ENCODE data around the gene SLC10A2. TPM values are rescaled to one million over a fixed set of nuclear protein-coding genes. Genes with fewer than 3 reads are reported as not detected.

The SLC10A2 gene
- total RNA-seq, 2 experiments from 2014 or later = not detected

DNA sequence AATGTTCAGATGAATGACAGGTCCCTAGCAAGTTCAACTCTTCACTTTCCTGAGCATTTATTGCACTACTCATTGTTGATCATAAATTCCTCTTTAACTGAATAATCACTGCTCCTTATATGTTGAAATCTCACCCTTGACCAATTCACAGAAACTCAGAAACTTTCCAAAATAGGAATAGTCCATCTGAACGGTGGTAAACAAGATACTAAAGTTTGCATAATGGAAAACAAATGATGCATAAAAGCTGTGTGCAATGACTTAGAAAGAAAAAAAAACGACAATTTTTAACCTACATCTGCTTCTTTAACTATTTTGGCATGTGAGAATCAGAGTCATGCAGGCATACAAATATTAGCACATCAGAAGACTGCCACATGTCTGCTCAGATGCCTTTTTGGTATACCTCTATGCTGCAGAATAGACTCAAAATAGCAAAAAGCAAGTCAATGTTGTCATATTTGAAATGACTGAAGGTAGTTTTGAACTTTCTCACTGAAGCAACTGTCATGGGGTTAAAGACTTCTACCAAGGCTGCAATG is 34.8 kb downstream of the SLC10A2 start:
- H3K4me1 Mint-ChIP-seq = no peaks in the 10 kb centered on the region
- POLR2A ChIA-PET = no interaction called here

DNA sequence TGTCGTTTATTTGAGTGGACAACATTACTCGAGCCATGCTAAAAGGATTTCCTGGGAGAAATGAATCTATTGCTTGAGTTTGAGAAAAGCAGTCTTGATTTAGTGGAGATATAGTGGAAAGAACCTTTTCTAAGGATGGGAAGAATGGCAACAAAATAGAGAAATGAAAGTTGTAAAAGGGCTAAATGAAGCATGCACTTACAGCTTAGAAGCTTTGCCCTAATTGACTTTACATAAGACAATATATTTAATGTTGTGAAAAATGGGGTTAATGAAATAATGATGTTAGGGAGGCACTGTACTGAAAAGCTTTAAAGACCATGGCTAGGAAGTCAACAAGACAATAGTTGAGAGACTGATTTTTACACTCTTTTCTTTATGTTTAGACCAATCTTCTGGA is 35.4 kb downstream of the SLC10A2 start:
- POLR2A ChIA-PET = no interaction called here
- no peak for DNase-seq
- Mint-ChIP-seq H3K4me1 (no peaks in the 10 kb centered on the region), H3K9me3 (peaks cover 3% of the 10 kb centered on the region), H3K27me3 (no peaks in the 10 kb centered on the region), H3K4me3 (no peak overlapping the region), H3K27ac (no peak overlapping the region), H3K36me3 (ENCODE audit: low read depth) (no peaks in the 10 kb centered on the region)
- CTCF ChIA-PET = no interaction called here

More for the DNA sequence above, 34.8 kb downstream of the SLC10A2 start:
- DNase-seq = no peak
- CTCF ChIA-PET = no interaction called here
- Mint-ChIP-seq H3K27ac (no peak overlapping the region), H3K36me3 (ENCODE audit: low read depth) (no peaks in the 10 kb centered on the region), H3K9me3 (peaks cover 3% of the 10 kb centered on the region), H3K27me3 (no peaks in the 10 kb centered on the region), H3K4me3 (no peak overlapping the region)

DNA sequence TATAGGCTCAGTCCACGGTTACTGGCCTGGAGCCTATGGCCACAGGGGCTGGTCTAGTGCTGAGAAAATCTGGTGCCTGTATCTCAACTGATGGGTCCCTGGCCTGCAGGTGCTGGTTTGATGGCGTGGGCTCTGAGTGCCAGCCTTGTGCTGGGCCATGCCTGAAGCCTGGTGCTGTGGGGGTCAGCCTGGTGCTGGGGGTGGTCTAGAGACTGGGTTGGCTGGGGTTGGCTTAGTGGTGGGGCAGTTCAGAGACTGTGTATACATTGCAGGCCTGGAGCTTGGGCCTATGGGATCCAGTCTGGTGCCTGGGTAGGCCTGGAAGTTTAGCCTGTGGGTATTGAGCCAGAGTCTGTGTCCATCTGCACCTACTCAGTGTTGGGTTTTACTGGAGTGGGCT is 36.4 kb downstream of the SLC10A2 start:
- Mint-ChIP-seq H3K4me1 (no peaks in the 10 kb centered on the region), H3K9me3 (peaks cover 3% of the 10 kb centered on the region), H3K36me3 (ENCODE audit: low read depth) (no peaks in the 10 kb centered on the region), H3K27me3 (no peaks in the 10 kb centered on the region), H3K27ac (no peak overlapping the region), H3K4me3 (no peak overlapping the region)
- POLR2A ChIA-PET = no interaction called here
- CTCF ChIA-PET = no interaction called here
- DNase-seq = no peak

DNA sequence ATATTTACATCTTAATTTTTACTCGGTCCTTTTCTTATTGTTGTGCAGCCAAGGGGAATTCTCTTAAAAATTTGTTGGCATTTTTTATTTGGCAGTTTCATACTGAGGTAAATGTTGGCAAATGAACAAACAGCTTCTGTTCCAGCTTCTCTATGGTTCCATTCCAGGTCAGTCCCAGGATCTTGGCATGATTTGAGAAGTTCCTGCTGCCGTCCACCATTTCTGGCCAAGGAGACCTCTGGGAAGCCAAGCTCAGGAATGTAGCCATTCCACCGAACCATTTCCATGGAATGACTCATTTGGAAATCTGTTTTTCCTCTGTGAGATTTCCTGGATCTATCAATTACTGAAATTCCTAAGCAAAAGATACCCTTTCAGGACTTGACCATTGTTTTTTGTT is 43.9 kb downstream of the SLC10A2 start:
- DNase-seq = no peak
- ChIA-PET CTCF (no interaction called here), POLR2A (no interaction called here)
- no peak overlapping the region for H3K27ac Mint-ChIP-seq
- no peak overlapping the region for H3K4me3 Mint-ChIP-seq
- no peaks in the 10 kb centered on the region for H3K4me1 Mint-ChIP-seq
- H3K27me3 Mint-ChIP-seq = no peaks in the 10 kb centered on the region
- peaks cover 3% of the 10 kb centered on the region for H3K9me3 Mint-ChIP-seq
- H3K36me3 Mint-ChIP-seq (ENCODE audit: low read depth) = no peaks in the 10 kb centered on the region

DNA sequence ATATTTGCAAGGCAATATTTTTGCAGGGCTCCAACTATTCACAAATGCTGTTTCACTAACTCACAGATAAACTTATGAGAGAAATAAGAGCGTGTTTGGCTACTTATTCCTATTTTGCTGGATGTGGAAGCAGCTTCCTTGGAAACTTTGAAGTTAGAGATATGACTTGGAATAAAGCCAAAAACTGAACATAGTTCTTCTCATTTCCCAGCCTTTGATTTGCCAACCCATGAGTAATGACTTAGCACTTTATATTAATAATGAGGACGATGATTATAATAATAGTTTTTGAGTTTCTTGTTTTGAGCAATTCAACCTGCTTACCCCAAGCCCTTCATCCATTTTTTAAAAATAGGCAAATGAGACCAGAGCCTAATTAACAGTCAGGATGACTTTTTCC is 47.7 kb downstream of the SLC10A2 start:
- ChIA-PET POLR2A (no interaction called here), CTCF (no interaction called here)
- no peak for DNase-seq
- H3K27ac Mint-ChIP-seq = no peak overlapping the region
- H3K9me3 Mint-ChIP-seq = no peaks in the 10 kb centered on the region
- no peak overlapping the region for H3K4me3 Mint-ChIP-seq
- no peaks in the 10 kb centered on the region for H3K4me1 Mint-ChIP-seq
- no peaks in the 10 kb centered on the region for H3K36me3 Mint-ChIP-seq (ENCODE audit: low read depth)
- H3K27me3 Mint-ChIP-seq = no peaks in the 10 kb centered on the region

DNA sequence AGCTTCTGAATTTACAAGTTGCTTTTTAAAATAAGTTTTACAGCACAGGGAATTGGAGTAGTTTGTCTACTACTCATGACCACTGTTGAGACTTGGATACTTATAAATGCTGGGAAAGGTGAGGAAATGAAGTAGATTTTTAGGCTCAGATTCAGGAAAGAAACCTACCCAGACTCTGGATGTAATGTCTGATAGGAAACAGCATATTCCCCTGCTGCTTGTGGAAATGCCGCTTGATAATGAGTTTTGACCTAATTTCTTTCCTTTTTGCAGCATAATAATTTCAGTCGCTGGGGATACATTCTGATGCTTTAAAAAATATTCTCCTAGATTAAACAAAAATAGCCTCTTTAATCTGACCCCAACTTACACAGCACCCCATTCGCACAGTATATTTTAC is 53.6 kb downstream of the SLC10A2 start:
- ChIA-PET POLR2A (no interaction called here), CTCF (no interaction called here)
- no peak overlapping the region for H3K4me3 Mint-ChIP-seq
- no peak overlapping the region for H3K27ac Mint-ChIP-seq
- H3K4me1 Mint-ChIP-seq = no peaks in the 10 kb centered on the region
- H3K9me3 Mint-ChIP-seq = no peaks in the 10 kb centered on the region
- no peaks in the 10 kb centered on the region for H3K27me3 Mint-ChIP-seq
- H3K36me3 Mint-ChIP-seq (ENCODE audit: low read depth) = no peaks in the 10 kb centered on the region
- no peak for DNase-seq

DNA sequence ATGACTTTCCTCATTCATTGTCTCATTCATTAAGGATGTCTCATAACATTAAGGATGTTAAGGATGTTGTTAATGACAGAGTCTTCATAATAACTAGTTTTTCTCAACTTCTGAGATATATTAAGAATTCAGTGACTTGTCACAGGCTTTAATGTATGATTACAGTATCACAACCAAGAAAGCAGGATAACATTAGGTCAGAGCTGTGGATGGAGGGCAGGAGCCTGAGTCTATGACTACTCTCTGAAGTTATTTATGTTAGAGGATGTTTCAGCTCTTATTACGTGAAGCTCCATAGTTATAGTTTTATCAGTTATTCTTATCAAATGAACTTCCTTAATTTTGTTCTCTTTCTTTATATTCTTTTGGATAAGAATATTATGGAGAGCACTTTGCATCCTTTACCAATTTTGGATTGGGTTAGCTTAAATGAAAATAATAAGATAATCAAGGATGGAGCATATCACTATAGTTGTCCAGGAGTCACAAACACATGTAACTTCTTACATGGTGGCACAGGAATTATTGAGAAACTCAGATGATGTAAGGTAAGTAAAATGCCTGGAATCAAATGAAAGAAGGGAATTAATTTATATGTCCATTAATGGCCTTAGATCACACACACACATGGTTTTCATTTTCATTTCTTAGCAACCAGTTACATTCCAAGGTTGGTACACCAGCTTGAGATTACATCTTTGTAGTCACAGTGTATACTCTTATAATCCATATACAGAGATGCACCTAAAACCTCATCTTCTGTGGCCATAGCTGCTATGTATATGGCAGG is 57.0 kb downstream of the SLC10A2 start:
- no peaks in the 10 kb centered on the region for H3K9me3 Mint-ChIP-seq
- no peak for DNase-seq
- H3K27me3 Mint-ChIP-seq = no peaks in the 10 kb centered on the region
- ChIA-PET CTCF (no interaction called here), POLR2A (no interaction called here)
- H3K36me3 Mint-ChIP-seq (ENCODE audit: low read depth) = no peaks in the 10 kb centered on the region
- H3K27ac Mint-ChIP-seq = no peak overlapping the region
- no peak overlapping the region for H3K4me3 Mint-ChIP-seq
- no peaks in the 10 kb centered on the region for H3K4me1 Mint-ChIP-seq

DNA sequence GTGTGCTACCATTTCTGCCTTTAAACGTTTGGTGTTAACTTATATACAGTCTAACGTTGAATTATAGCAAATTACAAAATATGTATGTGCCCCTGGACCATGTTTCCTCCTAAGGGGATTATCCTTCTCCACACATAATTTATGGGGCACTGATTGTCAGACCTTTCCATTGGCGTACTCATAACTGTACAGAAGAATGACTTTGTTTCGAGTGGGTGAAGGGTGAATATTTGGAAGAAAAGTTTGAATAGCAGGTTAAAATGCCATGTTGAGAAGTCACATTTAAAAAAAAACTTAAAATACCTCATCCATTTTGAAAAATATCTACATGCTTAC is 58.8 kb downstream of the SLC10A2 start:
- H3K27me3 Mint-ChIP-seq = no peaks in the 10 kb centered on the region
- no peak for DNase-seq
- no peaks in the 10 kb centered on the region for H3K4me1 Mint-ChIP-seq
- ChIA-PET CTCF (no interaction called here), POLR2A (no interaction called here)
- no peaks in the 10 kb centered on the region for H3K9me3 Mint-ChIP-seq
- no peak overlapping the region for H3K27ac Mint-ChIP-seq
- H3K4me3 Mint-ChIP-seq = no peak overlapping the region
- H3K36me3 Mint-ChIP-seq (ENCODE audit: low read depth) = no peaks in the 10 kb centered on the region

DNA sequence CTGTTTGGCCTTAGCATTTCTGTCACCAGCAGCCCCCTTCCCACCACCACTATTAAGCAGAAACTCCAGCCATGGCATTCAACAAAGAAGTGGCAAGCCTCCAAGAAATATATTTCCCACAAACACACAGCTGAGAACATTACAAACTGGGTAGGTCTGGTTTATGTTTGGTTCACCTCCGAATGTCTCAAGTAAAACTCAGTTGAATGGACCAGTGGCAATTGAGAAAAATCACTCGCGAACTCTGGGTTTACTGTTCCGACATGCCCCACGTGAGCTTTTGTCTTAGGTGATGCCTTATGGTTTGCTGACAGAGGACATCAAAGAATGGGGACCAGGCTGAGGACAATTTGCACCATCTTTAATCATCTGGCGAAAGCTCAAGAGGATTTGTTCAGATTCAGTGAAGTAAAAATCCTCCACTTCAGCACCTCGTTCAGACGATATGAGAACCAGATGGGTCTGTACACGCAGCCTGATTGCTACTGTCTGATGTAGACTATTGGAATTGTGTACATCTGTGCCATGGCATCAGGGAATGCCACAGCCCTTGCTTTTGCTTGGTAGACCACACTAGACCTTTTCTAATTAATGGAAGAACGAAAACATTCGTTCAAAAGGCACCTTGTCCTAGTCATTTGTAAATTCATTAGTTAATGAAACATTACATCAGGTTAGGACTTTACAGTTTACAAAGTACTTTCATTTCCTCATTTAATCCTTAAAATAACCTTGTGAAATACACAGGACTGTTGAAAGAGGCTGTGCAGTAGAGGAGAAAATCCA is 59.4 kb downstream of the SLC10A2 start:
- no peak for DNase-seq
- CTCF ChIA-PET = no interaction called here

DNA sequence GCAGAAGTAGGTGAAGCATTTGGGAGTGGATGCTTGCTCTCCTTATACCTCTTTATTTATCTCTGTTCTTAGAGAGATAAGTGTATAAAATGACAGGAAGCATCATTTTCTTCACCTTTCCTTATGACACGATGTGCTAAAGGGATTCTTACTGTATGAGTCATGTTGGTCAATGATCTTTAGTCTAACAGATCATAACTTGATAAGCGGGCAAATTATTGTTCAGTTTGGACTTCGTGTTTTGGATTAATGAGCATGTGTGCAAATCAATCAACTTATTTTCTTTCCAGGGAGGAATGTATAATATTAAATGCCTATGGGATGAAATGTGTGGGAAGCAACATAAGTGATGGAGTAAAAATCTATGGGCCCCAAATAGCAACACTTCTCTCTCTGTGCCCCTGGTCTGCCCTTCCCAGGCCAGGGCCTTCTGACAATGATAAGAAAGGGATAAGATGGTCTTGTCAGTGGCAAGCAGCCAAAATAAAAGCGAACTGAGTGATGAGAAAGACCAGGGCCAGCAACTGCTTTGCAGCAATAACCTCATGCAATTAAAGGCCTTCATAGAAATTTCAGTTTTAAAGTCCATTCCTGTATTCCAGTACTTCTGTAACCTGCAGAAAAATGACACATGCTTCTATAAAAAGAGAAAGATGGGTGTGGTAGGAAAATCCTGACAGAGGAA is 61.4 kb downstream of the SLC10A2 start:
- ChIA-PET POLR2A (no interaction called here), CTCF (no interaction called here)
- Mint-ChIP-seq H3K4me3 (no peak overlapping the region), H3K27ac (no peak overlapping the region), H3K36me3 (ENCODE audit: low read depth) (no peaks in the 10 kb centered on the region), H3K9me3 (no peaks in the 10 kb centered on the region), H3K27me3 (no peaks in the 10 kb centered on the region), H3K4me1 (no peaks in the 10 kb centered on the region)
- DNase-seq = no peak

More for the DNA sequence above, 59.4 kb downstream of the SLC10A2 start:
- Mint-ChIP-seq H3K36me3 (ENCODE audit: low read depth) (no peaks in the 10 kb centered on the region), H3K4me1 (no peaks in the 10 kb centered on the region), H3K9me3 (no peaks in the 10 kb centered on the region), H3K4me3 (no peak overlapping the region), H3K27ac (no peak overlapping the region), H3K27me3 (no peaks in the 10 kb centered on the region)
- POLR2A ChIA-PET = no interaction called here

DNA sequence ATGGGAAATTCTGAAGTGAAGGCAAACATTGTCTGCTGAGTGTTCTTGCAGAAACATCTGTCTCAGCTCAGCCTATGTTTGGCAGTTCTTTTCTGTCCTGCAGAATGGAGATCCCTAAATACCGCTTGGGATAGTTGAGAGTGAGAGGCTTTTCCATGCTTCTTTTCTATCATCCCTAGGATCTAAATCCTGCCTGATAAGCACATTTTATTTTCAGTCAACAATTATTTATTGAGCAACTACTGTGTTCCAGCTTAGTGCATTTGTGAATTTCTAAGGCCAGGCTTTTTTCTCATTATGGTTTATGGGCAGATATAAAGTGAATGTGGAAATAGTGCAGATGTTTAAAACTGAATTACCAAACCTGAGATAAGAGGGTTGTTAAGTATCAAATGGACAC is 62.6 kb downstream of the SLC10A2 start:
- ChIA-PET CTCF (no interaction called here), POLR2A (no interaction called here)
- H3K27me3 Mint-ChIP-seq = no peaks in the 10 kb centered on the region
- H3K4me3 Mint-ChIP-seq = no peak overlapping the region
- no peaks in the 10 kb centered on the region for H3K36me3 Mint-ChIP-seq (ENCODE audit: low read depth)
- no peak overlapping the region for H3K27ac Mint-ChIP-seq
- no peaks in the 10 kb centered on the region for H3K4me1 Mint-ChIP-seq
- H3K9me3 Mint-ChIP-seq = no peaks in the 10 kb centered on the region
- DNase-seq = no peak

DNA sequence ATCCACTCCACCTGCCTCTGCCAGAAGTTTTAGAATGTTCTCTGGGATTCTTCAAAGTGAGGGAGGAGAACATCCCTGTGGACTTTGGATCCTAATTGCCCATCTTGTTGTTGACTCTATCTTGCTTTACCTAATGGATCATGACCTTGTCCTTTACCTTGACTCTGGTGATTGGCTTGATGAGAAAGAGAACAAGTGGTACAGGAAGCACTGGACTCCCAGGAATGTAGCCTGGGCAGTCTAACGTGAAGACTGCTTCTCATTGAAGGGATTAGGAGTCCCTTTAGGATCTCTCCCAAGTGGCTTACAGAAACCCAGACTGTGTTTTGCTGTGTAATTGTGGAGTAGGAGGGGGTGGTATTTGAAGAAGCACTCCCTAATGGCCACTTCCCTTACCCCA is 63.9 kb downstream of the SLC10A2 start:
- H3K27me3 Mint-ChIP-seq = no peaks in the 10 kb centered on the region
- no peak for DNase-seq
- no peaks in the 10 kb centered on the region for H3K9me3 Mint-ChIP-seq
- no peaks in the 10 kb centered on the region for H3K4me1 Mint-ChIP-seq
- H3K36me3 Mint-ChIP-seq (ENCODE audit: low read depth) = no peaks in the 10 kb centered on the region
- POLR2A ChIA-PET = no interaction called here
- CTCF ChIA-PET = no interaction called here
- no peak overlapping the region for H3K27ac Mint-ChIP-seq
- H3K4me3 Mint-ChIP-seq = no peak overlapping the region

DNA sequence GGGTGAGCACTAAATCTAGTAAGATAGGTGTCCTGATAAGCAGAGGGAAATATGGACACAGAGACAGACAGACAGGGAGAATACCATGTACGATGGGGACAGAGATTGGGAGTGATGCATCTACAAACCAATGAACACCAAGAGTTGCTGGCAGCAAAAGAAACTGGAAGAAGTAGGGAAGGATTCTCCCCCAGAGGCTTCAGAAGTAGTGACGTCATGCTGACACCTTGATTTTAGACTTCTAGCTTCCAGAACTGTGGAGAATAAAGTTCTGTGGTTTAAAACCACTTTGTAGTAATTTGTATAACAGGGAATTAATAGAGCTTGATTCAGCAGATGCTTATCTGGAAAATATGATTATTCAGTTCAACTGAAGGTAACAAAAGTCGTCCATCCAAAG is 66.1 kb downstream of the SLC10A2 start:
- no peaks in the 10 kb centered on the region for H3K9me3 Mint-ChIP-seq
- H3K27me3 Mint-ChIP-seq = no peaks in the 10 kb centered on the region
- H3K4me3 Mint-ChIP-seq = no peak overlapping the region
- no peak overlapping the region for H3K27ac Mint-ChIP-seq
- H3K4me1 Mint-ChIP-seq = no peaks in the 10 kb centered on the region
- ChIA-PET CTCF (no interaction called here), POLR2A (no interaction called here)
- DNase-seq = no peak
- no peaks in the 10 kb centered on the region for H3K36me3 Mint-ChIP-seq (ENCODE audit: low read depth)

DNA sequence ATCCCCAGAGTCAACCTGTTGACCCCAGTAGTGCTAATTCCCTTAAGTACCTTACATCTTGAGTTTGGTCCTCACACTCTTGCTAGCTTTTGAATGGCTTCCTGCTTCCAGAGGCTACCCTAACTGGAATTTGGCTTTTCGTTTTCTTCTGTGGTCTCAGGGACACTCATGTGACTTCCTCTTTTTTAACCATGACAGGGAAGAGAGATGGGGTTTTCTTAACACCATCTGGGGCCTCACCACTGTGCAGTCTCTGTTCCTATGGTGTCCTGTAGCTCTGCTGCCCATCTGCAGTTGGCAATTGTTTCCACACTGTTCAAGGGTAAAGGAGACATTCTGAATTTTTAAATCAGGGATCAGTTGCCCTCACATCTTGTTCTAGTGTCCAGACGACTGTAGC is 66.7 kb downstream of the SLC10A2 start:
- POLR2A ChIA-PET = no interaction called here

More for the DNA sequence above, 66.7 kb downstream of the SLC10A2 start:
- Mint-ChIP-seq H3K36me3 (ENCODE audit: low read depth) (no peaks in the 10 kb centered on the region), H3K9me3 (no peaks in the 10 kb centered on the region), H3K4me3 (no peak overlapping the region), H3K4me1 (no peaks in the 10 kb centered on the region), H3K27ac (no peak overlapping the region), H3K27me3 (no peaks in the 10 kb centered on the region)
- CTCF ChIA-PET = no interaction called here
- no peak for DNase-seq
